ENCODE data around the gene RNPEPL1.

GRCh38 chr2:240613781-240614180 lies 45.5 kb downstream of the RNPEPL1 start:
- TF ChIP-seq CTCF (IDR thresholded peaks at IDR 0.05; ENCODE audit: insufficient read depth, low read depth, low read length) (no peak), EZH2 (IDR thresholded peaks at IDR 0.05; ENCODE audit: insufficient read depth, low read length) (no peak)
